ENCODE results near the gene ARHGAP10. TPM values are rescaled to one million over a fixed set of nuclear protein-coding genes. Genes with fewer than 3 reads are reported as not detected.

The ARHGAP10 gene
- total and polyA plus RNA-seq, 10 of the 15 experiments (the other 5 are each of a cell fraction or from before 2014, with no cell fraction given): 1.3 to 25.8 (median 17.2) TPM

- TF ChIP-seq E2F4 (IDR thresholded peaks at IDR 0.05; ENCODE audit: low read depth, low read length): no peak
- no peak for TF ChIP-seq SREBF2 (IDR thresholded peaks at IDR 0.05; ENCODE audit: low read length)
- no peak for TF ChIP-seq ZBTB4 (CRISPR knock-in tag; IDR thresholded peaks at IDR 0.05)
- no peak for TF ChIP-seq KLF5 (IDR thresholded peaks at IDR 0.05; ENCODE audit: partially characterized antibody)
- TF ChIP-seq CHD2 (IDR thresholded peaks at IDR 0.05; ENCODE audit: borderline replicate concordance, low read depth, low read length): 0 out of 2 replicates have a peak, but pooled peaks have one; percentile 24
- TF ChIP-seq SIN3A (IDR thresholded peaks at IDR 0.05; ENCODE audit: low read depth, low read length): no peak
- TF ChIP-seq, protein P1, sequence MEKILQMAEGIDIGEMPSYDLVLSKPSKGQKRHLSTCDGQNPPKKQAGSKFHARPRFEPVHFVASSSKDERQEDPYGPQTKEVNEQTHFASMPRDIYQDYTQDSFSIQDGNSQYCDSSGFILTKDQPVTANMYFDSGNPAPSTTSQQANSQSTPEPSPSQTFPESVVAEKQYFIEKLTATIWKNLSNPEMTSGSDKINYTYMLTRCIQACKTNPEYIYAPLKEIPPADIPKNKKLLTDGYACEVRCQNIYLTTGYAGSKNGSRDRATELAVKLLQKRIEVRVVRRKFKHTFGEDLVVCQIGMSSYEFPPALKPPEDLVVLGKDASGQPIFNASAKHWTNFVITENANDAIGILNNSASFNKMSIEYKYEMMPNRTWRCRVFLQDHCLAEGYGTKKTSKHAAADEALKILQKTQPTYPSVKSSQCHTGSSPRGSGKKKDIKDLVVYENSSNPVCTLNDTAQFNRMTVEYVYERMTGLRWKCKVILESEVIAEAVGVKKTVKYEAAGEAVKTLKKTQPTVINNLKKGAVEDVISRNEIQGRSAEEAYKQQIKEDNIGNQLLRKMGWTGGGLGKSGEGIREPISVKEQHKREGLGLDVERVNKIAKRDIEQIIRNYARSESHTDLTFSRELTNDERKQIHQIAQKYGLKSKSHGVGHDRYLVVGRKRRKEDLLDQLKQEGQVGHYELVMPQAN (conservative IDR thresholded peaks at IDR 0.05): no peak
- no peak for TF ChIP-seq POLR2AphosphoS5 (IDR thresholded peaks at IDR 0.05; ENCODE audit: low read length)
- TF ChIP-seq JUNB (IDR thresholded peaks at IDR 0.05): peak; percentile 79
- TF ChIP-seq TCF7 (IDR thresholded peaks at IDR 0.05; ENCODE audit: borderline replicate concordance): no peak
- no peak for TF ChIP-seq BRCA1 (IDR thresholded peaks at IDR 0.05; ENCODE audit: low read depth, low read length)
- TF ChIP-seq EED (IDR thresholded peaks at IDR 0.05; ENCODE audit: low read depth): 0 out of 2 replicates have a peak, but pooled peaks have one; percentile 45
- no peak for TF ChIP-seq CUX1 (IDR thresholded peaks at IDR 0.05; ENCODE audit: insufficient replicate concordance, low read depth, low read length)
- no peak for TF ChIP-seq ZNF274 (IDR thresholded peaks at IDR 0.05; ENCODE audit: insufficient read depth, insufficient read length)
- TF ChIP-seq ZNF384 (IDR thresholded peaks at IDR 0.05; ENCODE audit: borderline replicate concordance, low read depth, low read length): no peak
- no peak for TF ChIP-seq MYC (IDR thresholded peaks at IDR 0.05; ENCODE audit: insufficient read depth, insufficient read length, insufficient replicate concordance, low read length, severe bottlenecking)
- TF ChIP-seq, protein P2, sequence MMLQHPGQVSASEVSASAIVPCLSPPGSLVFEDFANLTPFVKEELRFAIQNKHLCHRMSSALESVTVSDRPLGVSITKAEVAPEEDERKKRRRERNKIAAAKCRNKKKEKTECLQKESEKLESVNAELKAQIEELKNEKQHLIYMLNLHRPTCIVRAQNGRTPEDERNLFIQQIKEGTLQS (IDR thresholded peaks at IDR 0.05; ENCODE audit: borderline replicate concordance, extremely low read depth, low read depth, low read length): no peak
- 0 out of 2 replicates have a peak, but pooled peaks have one; percentile 22 for TF ChIP-seq YY1 (IDR thresholded peaks at IDR 0.05; ENCODE audit: low read depth, low read length)
- TF ChIP-seq NBN (IDR thresholded peaks at IDR 0.05): no peak
Measured at GRCh38 chr4:147749811-147750321, 18.0 kb downstream of the ARHGAP10 start (continued).

Data from GM12878 (cell line).